GM03348 (cell line): ENCODE data around the gene NUDT16.
A peak's percentile ranks its signal among the peaks of the same experiment; 100 is the strongest.
"Not testable (repeated sequence)": the region's sequence is repeated elsewhere in the genome, so short reads cannot be mapped to it uniquely, and the experiment has no call there.

Source experiments
- DNase-seq: peaks from one replicate; pipeline ENCODE4 v3.0.0; 2012; ENCODE audit warnings: low spot score

The NUDT16 gene

GRCh38 chr3:131381445-131382291 lies at the start of gene NUDT16:
Gene NUDT16, plus strand, starts transcription at chr3:131381774. Its CDS starts 31 bp downstream, at chr3:131381805.
- peak; percentile 99 for DNase-seq

DNA sequence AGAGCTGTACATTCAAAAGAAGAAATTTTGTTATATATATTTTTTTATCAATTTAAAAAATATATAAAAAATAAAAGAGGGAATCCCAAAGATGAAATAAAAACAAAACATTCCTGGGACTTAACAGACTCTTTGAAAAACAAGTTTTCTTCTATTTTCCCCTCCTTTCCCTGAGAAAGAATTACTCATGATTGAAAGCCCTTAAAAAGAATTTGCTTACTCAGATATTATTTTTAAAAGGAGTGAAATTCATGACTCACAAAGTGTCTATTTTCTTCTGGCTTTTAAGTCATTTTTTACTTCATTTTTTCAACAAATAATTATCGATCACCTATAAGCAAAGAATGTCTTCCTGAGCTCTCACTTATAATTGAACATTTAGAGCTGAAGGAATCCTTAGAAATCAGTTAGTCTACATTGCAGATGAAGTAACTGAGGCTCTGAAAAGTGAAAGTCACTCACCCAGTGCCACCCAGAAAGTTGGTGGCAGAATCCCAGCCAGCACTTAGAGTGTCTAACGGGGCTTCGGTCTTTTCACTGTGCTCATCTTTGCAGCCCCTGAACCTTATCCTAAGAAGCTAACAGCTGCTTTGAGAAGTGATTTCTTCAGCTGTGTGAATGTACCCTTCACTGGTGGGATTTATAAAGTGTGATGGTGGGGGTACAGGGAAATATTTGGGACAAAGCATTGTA lies 42.5 kb upstream of the NUDT16 start:
- DNase-seq = peak; percentile 16

DNA sequence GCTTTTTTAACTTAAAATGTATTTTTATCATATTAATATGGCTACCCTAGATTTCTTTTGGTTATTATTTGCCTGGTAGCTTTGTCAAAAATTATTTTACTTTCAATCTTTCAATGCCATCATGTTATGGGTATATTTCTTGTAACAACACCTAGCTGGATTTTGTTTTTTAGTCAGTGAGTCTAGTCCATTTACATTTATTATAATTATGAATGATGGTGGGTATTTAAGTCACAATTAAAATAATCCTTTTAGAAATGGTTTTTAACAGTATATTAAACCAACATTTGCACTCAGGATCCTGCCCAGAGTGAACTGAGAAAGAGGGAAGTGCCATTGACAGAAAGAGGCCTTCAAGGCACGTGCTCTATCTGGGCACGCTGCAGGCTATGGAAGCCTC lies 39.8 kb upstream of the NUDT16 start:
- DNase-seq = no peak

DNA sequence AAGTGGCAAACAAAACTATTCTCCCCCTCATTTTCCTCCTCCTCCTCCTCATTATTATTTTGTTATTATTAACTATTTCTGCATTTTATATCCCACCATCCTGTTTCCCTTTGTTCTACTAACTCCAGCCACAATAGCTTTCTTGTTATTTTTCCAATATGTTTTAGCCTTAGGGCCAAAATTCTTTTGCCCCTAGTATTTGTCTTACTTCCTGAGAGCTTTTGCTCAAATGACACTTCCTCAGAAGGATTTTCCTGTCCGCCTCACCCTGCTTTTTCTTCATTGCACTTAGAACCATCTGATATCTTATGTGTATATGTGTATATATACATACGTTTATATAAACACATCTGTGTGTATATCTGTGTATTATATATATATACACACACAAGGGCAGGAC lies 32.7 kb upstream of the NUDT16 start:
- DNase-seq = no peak

- DNase-seq = no peak
Observed at GRCh38 chr3:131349454-131349853, 32.1 kb upstream of the NUDT16 start.

GRCh38 chr3:131349946-131350347 lies 31.6 kb upstream of the NUDT16 start:
- DNase-seq = peak; percentile 55

DNA sequence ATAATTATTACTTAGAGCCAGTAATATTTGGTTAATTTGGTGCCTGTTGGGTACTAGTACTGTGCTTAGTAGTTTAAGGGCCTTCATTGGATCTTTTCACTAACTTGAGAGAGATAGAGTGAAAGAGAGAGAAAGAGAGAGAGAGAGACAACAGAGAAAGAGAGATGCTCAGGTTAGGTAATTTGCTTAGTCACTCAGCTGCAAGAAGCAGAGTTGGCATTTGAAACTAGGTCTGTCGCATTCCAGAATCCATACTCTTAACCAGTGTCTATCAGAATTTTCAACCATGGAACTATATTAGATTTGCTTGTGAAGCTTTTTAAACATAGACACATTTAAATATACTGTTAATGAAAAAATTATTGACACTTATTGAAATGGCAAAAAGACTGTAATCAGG lies 31.1 kb upstream of the NUDT16 start:
- DNase-seq = no peak

DNA sequence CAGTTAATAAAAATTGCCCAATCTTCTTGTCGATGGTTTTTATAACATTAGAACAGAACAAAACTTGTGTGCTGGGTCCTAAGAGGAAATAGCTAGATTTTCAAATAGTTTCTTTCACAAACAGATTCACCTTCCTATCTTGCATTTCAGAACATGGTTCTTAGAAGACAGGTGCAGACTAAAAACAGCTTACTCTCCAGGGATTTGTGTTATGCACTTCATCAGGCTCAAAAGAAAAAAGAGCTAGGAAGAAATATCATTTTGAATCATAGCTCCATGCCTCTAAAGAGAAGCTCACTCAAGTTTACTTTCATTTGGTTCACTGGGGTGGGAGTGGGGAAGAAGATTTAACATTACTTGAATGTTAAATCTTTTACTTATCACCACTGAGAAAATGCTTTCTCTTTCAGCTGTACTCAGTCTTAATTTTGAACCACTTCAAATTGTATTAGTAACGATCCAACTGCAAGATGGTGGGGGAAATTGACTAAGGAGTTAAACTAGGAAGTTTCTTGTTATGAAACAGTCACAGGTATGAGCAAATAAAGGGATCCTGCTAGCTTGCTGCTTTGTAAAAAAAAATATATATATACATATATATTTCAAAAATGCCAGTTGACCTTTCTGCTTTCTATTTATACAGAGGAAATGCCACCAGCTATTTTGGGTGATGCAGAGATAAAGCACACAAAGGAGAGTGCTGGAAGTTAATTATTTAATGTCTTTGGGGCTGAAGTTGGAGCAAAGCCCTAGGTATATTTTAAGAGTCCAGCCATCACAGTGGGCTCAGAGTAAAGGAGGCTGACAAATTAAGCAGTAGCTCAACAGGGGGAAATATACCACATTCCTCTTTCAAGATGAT lies 28.3 kb upstream of the NUDT16 start:
- no peak for DNase-seq

DNA sequence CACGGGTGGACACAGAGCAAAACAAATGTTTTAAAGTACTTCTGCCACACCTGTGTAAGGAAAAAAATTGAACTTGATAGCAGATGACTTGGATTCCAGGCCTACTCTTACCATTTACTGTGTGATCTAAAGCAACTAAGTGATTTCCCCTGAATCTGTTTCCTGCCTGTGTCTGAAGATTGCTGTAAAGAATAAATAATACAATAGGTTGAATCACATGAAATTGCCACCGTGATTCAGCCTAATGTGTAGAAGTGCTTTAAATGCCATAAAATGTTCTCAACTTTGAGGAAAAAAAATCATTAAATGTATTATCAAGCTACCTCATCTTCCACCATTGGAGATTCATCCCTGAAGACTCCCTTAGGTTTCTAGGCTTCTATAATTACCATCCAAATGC lies 27.6 kb upstream of the NUDT16 start:
- DNase-seq = no peak

DNA sequence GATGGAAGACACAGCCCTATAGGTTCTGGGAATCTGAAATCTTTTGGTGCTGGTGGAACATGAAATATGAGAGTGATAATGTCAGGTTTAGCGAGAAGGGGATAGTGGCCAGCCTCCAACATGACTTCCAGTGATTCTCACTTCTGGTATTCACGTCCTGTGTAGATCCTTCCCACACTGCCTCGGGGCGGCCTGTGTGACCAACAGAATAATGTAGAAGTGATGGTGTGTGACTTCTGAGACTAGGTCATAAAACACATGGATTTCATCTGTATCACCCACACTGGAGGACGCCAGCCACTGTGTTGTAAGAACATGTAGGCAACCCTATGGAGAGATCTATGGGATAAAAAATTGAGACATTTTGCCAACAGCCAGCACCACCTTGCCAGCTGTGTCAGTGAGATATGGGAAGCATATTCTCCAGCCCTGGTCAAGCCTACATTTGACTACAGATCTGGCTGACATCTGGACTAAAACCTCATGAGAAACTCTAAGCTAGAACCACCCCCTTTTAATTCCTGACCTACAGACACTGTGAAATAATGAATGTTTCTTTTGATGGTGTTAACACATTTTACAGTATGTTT lies 25.5 kb upstream of the NUDT16 start:
- no peak for DNase-seq

GRCh38 chr3:131357275-131357674 lies 24.3 kb upstream of the NUDT16 start:
- no peak for DNase-seq

- DNase-seq = no peak
Observed at GRCh38 chr3:131360191-131360755, 21.3 kb upstream of the NUDT16 start.

DNA sequence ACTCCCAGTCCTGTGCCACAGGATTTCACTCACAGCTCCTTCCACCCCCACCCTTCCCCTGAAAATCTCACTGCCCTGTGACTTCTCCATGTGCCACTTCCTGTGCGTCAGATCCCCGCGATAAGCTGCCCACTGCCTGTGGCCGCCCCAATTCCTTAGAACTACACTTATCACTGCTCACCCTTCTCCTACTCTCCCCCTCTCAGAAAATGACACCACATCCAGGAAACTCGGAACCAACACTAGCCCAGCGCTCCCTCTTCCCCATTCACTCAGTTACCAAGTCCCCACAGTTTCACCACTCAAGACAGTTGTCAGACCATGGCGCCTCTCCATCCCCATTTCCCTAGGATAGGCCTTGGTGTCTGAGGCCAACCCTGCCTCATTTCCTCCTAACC lies 20.5 kb upstream of the NUDT16 start:
- not testable (repeated sequence) for DNase-seq

- peak; percentile 36 for DNase-seq
Observed at GRCh38 chr3:131361464-131362421, 19.8 kb upstream of the NUDT16 start.

DNA sequence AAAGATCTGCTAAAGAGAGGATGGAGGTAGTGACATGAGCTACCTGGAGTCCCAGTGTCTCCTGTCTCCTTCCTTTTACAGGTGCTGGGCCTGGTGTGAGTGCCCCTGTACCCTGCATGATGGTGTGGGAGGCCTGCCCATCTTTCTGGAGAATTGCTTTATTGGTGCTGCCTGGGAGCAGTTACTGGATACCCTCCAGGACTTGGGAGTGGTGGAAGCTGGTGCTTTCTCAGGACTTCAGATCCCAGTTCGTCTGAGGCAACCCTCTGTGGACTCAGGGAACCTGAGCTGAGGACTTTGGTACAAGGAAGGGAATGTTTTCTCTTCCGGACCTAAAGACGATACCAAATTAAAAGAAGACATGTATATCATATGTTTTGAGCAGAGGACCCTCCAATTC lies 18.3 kb upstream of the NUDT16 start:
- no peak for DNase-seq

DNA sequence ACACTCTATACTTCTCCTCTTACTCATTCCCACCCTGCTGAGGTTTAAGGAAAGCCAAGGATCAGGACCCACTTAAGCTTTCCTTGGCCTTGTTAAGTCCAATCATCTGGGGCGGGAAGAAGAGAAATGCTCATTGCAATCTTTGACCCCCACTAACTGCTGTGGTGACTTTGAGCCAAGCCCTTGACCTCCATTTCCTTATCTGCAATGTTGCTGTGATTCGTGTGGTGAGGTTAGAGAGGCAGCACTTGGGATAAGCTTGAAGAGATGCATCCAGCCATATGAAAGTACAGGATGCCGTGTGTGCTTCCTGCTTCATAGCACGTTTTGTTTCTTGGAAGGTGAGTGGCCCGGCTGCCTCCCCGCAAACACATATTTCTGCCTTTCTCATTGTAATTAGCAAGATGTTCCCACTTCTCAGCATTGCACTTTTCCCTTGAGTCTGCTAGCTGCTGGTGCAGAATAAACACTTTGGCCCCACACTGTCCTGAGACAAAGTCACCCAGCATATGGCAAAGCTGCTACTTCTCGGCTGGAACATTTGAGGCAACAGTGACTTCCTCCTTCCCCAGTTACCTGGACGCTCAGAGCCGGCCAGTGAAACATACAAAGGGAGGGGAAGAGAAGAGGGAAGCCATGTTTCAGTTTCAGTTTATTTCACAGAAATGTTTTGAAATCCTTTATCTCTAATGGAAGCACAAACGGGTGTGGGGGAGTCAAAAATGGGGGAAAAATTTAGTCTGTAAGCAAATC lies 10.5 kb upstream of the NUDT16 start:
- DNase-seq = no peak

DNA sequence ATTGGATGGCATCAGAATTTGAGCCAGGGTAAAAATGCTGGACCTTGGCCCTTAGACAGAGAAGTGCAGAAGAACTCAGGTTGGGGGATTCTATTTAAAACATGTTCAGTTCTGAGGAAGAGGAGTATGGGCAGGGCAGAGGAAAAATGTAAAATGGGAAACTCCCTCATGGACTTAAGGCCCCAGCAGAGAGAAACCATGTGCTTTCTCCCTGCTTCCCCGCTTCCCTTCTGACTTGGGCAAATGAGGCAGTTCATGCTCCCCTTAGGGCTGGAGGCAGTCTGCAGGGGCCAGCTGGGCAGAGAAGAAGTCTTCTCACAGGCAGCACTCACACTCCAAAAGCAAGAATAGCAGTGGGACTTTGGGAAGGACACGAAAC lies 9.9 kb upstream of the NUDT16 start:
- no peak for DNase-seq

DNA sequence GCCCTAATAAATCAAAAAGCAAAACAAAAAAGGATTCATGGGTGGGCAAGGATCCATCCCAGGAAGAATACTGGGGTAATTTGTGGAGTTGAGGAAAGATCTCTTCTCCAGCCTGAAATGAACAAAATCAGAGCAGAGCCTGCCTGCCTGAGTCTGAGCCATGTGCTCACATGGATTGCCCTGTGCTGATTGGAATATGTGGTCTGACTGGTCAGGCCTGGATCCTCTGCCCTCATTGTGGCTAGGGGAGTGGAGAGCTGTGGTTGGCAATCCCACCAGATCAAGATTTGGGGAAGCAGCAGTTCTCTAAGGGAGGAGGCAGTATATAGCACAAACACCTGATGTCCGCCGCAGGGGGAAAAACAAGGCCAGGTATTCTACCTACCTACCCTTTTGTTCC lies 6.8 kb upstream of the NUDT16 start:
- no peak for DNase-seq

DNA sequence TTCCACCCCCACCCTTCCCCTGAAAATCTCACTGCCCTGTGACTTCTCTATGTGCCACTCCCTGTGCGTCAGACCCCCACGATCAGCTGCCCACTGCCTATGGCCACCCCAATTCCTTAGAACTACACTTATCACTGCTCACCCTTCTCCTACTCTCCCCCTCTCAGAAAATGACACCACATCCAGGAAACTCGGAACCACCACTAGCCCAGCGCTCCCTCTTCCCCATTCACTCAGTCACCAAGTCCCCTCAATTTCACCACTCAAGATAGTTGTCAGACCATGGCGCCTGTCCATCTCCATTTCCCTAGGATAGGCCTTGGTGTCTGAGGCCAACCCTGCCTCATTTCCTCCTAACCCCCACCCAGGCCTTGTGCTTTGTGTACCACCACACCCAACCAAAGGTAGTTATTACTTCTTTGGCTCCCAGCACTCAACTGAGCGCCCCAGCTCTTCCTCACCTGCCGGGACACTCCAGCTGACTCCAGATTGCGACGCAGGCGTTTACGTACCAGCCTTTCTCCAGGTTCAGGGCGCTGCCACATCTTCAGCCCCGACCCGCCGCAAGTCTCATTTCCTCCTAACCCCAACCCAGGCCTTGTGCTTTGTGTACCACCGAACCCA lies 641 bp upstream of the NUDT16 start:
- DNase-seq = not testable (repeated sequence)
